Body of pancreas (tissue), 4 donors: ENCODE data around the gene RAB11FIP4. TPM values are rescaled to one million over a fixed set of nuclear protein-coding genes. Genes with fewer than 3 reads are reported as not detected.
A peak's percentile ranks its signal among the peaks of the same experiment; 100 is the strongest.

Experiments used
- ATAC-seq: fragments of 150-250 bp; one replicate; pipeline ENCODE4 v1.9.1; 2016
- DNase-seq, 4 donors: peaks; one replicate each; pipeline ENCODE4 v3.0.0-alpha.2; 2019
- H3K27ac ChIP-seq, 4 donors: fragments of 200-600 bp; sonication (generic); 1 replicate in 3 of 4; 2 replicates in 1 of 4; pipeline versions ENCODE4 v1.5.1 to v1.6.1; 2016 to 2019; ENCODE audit warnings: mild to moderate bottlenecking in 1 of 4, mixed read lengths in 1 of 4, moderate library complexity in 1 of 4
- H3K27me3 ChIP-seq, 2 donors: fragments of 200-600 bp; sonication (generic); one replicate each; pipeline ENCODE4 v1.6.0; 2016; ENCODE audit warnings: mild to moderate bottlenecking in 1 of 2
- H3K36me3 ChIP-seq, 2 donors: fragments of 200-600 bp; sonication (generic); replicated peaks in 1 of 2; 2 replicates each; pipeline ENCODE4 v1.5.1; 2016; ENCODE audit warnings: low read depth in 2 of 2; ENCODE audit not compliant: insufficient read depth in 1 of 2
- H3K4me1 ChIP-seq: fragments of 200-600 bp; sonication (generic); one replicate; pipeline ENCODE4 v1.6.0; 2016
- H3K4me3 ChIP-seq, 2 donors: fragments of 200-600 bp; sonication (generic); 1 replicate in 1 of 2; 2 replicates in 1 of 2; pipeline ENCODE4 v1.5.1; 2016 to 2019
- H3K9me3 ChIP-seq, 3 donors: fragments of 200-600 bp; sonication (generic); 1 replicate in 2 of 3; 2 replicates in 1 of 3; pipeline ENCODE4 v1.5.1; 2016
- CTCF ChIP-seq, 7 experiments: fragments of 450-650 bp in 4 of 7; fragments of 200-600 bp in 3 of 7; sonication (generic) in 3 of 7; IDR thresholded peaks; one replicate each; pipeline ENCODE4 v1.5.1; 2016 to 2019; ENCODE audit warnings: antibody characterized with exemption in 7 of 7
- POLR2A ChIP-seq, 3 donors: fragments of 450-650 bp; IDR thresholded peaks; one replicate each; pipeline ENCODE4 v1.6.1; 2016; ENCODE audit warnings: antibody characterized with exemption in 3 of 3, mild to moderate bottlenecking in 2 of 3
- WGBS, 2 donors: methylation state at CpG; one replicate each; pipeline ENCODE4 v1.1.5; 2017; 5-methylcytosine and 5-hydroxymethylcytosine counted together
- intact Hi-C: fragments of 100-400 bp; cut with DNase I; formaldehyde crosslinking; loops from one replicate; pipeline ENCODE4 v1.15.1; 2023
- total RNA-seq, 2 donors: library from RNA; depleted of rRNA; stranded (reverse); fragments of >200 nt; gene quantifications; one replicate each; pipeline ENCODE4 v1.1.0, GENCODE V29; 2016

Gene RAB11FIP4
- total RNA-seq, 2 donors from 2014 or later, result 37.2 to 38.7 TPM

- 52 to 58% methylated on average over 6 to 12 of the region's 12 CpGs for WGBS, 2 donors
- peak in 1 of 4 donors; percentile 7 for DNase-seq
- no peaks in the 10 kb centered on the region for H3K4me1 ChIP-seq
- no peaks in the 10 kb centered on the region for H3K9me3 ChIP-seq
- TF ChIP-seq CTCF (IDR thresholded peaks at IDR 0.05), result no peak
- TF ChIP-seq POLR2A (IDR thresholded peaks at IDR 0.05), result no peak
- no peaks in the 10 kb centered on the region for H3K36me3 ChIP-seq
- intact Hi-C loops, result no loop called here
- no peak for ATAC-seq
- no peak overlapping the region for H3K4me3 ChIP-seq
- no peak overlapping the region for H3K27ac ChIP-seq
- no peaks in the 10 kb centered on the region for H3K27me3 ChIP-seq
Measured at GRCh38 chr17:31431098-31431851, 39.8 kb downstream of the RAB11FIP4 start.

GRCh38 chr17:31431852-31432658 is 40.6 kb downstream of the RAB11FIP4 start:
- no peak for ATAC-seq
- Histone ChIP-seq H3K36me3 (no peaks in the 10 kb centered on the region), H3K4me1 (peaks cover under 1% of the 10 kb centered on the region), H3K4me3 (no peak overlapping the region), H3K27me3 (no peaks in the 10 kb centered on the region), H3K9me3 (no peaks in the 10 kb centered on the region), H3K27ac (no peak overlapping the region)
- intact Hi-C loops, result no loop called here
- TF ChIP-seq POLR2A (IDR thresholded peaks at IDR 0.05), result no peak
- TF ChIP-seq CTCF (IDR thresholded peaks at IDR 0.05), result no peak
- DNase-seq, result peak in 1 of 4 donors; percentile 4
- 69 to 75% methylated on average over 11 to 16 of the region's 16 CpGs for WGBS, 2 donors

- no peak overlapping the region for H3K27ac ChIP-seq
- H3K9me3 ChIP-seq, result no peaks in the 10 kb centered on the region
- no peak overlapping the region for H3K4me3 ChIP-seq
- ATAC-seq, result no peak
- no peak for TF ChIP-seq POLR2A (IDR thresholded peaks at IDR 0.05)
- no peak for TF ChIP-seq CTCF (IDR thresholded peaks at IDR 0.05)
- intact Hi-C loops, result no loop called here
- no peak for DNase-seq
- peaks cover 6% of the 10 kb centered on the region for H3K4me1 ChIP-seq
- no peaks in the 10 kb centered on the region for H3K27me3 ChIP-seq
- WGBS, 2 donors, result 60 to 65% methylated on average over 7 to 13 of the region's 14 CpGs
- H3K36me3 ChIP-seq, result no peaks in the 10 kb centered on the region
Measured at GRCh38 chr17:31433091-31433790, 41.8 kb downstream of the RAB11FIP4 start.

DNA sequence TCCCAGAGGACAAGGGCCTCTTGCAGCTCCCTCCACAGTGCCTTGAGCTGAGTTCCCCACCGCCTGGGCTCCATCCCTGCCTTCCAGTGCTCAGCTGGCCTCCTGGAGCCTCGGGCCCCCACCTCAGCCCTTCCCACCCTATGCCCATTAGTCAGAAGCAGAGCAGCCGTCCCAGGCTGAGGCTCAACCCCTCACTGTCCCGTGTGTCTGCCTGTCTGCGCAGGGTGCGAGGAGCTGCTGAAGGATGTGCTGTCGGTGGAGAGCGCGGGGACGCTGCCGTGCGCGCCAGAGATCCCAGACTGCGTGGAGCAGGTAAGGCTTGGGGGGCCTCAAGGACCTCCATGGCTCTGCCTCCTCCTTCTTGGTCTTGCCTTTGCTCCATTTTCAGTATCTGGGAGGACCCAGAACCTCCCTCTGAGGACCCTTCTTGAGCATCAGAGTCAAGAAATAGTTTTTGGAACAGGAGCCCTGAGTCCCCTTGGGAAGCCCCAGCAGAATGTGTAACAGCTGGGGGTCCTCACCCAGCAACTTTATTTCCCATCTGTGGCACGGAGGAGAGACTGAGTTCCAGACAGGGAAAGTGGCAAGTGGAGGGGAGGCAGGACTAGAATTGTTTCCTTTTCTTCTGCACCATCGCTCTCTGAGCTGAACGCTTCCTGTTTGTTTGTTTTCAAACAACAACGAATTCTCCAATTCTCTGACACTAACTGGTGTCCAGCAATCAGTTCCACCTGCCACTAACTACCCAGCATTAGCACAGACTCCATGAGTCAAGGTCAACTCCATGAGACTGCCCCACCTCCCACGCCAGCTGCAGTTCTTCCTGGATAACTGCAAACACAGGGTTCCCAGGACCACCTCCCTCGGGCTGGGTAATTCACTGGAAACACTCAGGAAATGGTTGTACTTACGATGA is 42.6 kb downstream of the RAB11FIP4 start:
- Histone ChIP-seq H3K4me3 (no peak overlapping the region), H3K4me1 (peaks cover 6% of the 10 kb centered on the region), H3K27ac (no peak overlapping the region), H3K27me3 (no peaks in the 10 kb centered on the region), H3K36me3 (no peaks in the 10 kb centered on the region), H3K9me3 (no peaks in the 10 kb centered on the region)
- ATAC-seq, result no peak
- 61 to 71% methylated on average over 6 to 19 of the region's 21 CpGs for WGBS, 2 donors
- intact Hi-C loops, result no loop called here
- no peak for DNase-seq
- no peak for TF ChIP-seq POLR2A (IDR thresholded peaks at IDR 0.05)
